ENCODE data around the gene DNAH9.

DNAH9 gene

GRCh38 chr17:11840831-11841230 lies 242.6 kb downstream of the DNAH9 start:
- DNase-seq (ENCODE audit: low read depth), result no peak

DNA sequence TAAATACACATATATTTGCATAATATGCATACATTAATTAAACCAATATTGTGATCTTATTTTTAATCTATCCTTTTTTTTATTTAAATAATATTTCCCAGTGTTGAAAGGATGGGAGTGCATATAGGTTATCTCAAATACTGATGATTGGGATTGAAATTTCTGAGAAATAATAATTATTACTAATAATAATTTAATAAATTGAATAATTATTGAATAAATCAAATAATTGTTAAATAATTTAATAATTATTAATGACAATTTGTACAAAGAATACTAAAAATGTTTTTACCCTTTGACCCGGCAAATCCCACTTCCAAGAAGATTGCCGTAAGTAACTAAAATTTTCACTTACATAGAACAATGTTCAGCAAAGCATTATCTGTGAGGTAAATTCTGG lies 250.1 kb downstream of the DNAH9 start:
- DNase-seq (ENCODE audit: low read depth), result no peak

GRCh38 chr17:11852231-11852630 lies 254.0 kb downstream of the DNAH9 start:
- no peak for DNase-seq (ENCODE audit: low read depth)

GRCh38 chr17:11852912-11853311 lies 254.6 kb downstream of the DNAH9 start:
- no peak for DNase-seq (ENCODE audit: low read depth)

- no peak for DNase-seq (ENCODE audit: low read depth)
These were observed 255.3 kb downstream of the DNAH9 start for GRCh38 chr17:11853321-11854151.

DNA sequence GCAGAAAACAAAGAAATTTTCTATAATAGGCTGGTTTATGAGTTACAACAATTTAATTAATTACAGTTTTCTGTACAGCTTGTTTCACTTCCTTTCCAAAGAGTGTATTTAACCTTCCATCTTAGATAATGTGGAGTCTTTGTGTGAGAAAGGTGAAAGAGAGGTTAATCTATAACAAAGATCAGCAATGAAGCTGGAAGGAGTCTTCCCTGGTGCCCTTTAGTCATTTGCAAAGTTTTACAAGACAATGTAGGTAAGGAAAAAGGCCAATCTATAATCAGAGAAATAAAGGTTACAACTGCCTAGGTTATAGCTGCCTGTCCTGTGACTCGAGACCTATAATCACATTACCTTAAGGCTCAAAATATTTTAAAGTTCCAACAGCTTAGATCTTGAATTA lies 257.0 kb downstream of the DNAH9 start:
- no peak for DNase-seq (ENCODE audit: low read depth)

- no peak for DNase-seq (ENCODE audit: low read depth)
These were observed 258.7 kb downstream of the DNAH9 start for GRCh38 chr17:11857006-11857405.

GRCh38 chr17:11869680-11870394 lies 271.6 kb downstream of the DNAH9 start:
- no peak for DNase-seq (ENCODE audit: low read depth)

- DNase-seq (ENCODE audit: low read depth), result no peak
These were observed 273.5 kb downstream of the DNAH9 start for GRCh38 chr17:11871773-11872172.

- no peak for DNase-seq (ENCODE audit: low read depth)
These were observed 276.5 kb downstream of the DNAH9 start for GRCh38 chr17:11874756-11875155.

DNA sequence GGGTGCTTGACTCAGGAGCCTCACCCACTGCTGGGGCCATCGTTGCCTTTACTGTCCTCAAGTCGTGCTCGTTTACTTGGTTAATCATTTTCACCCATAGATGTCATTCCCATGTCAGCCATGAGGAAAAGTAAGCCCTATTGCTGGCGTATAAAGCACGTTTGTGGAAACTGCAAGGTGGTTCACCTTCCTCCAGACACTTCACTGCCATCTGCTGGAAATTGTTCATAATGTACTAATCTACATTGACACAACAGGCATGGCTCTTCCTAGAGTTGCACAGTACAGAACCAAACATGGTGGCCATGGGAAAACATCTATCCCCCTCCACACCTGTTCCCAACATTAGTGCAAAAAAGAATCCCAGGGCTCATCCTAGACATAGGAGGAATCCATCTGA lies 282.4 kb downstream of the DNAH9 start:
- DNase-seq (ENCODE audit: low read depth), result no peak

DNA sequence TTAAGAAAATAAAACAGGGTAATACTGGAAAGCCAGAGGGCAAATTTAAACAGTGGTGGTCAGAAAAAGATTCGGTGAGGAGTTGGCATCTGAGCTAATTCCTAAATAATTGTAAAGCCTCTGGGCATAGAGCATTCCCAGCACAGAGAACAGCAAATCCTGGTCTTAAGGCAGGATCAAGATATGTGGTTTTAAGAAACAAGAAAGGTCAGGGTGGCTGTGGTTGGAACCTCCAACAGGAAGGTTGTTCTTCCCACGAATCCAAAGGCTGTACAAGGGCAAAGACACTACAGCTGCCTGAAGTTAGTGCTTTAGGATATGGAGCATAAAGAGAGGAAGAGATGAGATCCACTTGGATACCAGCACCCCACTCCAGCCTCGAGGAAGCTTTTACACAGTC lies 284.4 kb downstream of the DNAH9 start:
- no peak for DNase-seq (ENCODE audit: low read depth)

DNA sequence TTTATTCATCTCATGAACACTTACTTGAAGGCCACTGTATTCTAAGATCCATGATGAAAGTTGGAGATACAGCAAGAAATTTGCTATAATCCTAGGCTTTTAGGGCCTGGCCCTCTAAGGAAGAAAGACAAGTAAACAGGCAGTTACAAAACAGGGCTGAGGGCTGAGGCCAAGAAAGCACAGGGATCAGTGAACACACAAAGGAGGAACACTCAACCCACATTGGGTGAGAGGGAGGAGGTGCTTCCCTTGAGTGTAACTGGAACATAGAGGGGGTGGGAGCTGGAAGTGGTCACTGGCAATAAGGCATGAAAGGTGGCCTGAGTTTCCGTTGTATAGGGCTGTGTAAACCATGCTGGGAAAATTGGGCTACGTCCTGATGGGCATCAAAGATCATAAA lies 286.8 kb downstream of the DNAH9 start:
- no peak for DNase-seq (ENCODE audit: low read depth)

- no peak for DNase-seq (ENCODE audit: low read depth)
These were observed 291.0 kb downstream of the DNAH9 start for GRCh38 chr17:11889266-11889665.

- no peak for DNase-seq (ENCODE audit: low read depth)
These were observed 295.6 kb downstream of the DNAH9 start for GRCh38 chr17:11893862-11894261.

DNA sequence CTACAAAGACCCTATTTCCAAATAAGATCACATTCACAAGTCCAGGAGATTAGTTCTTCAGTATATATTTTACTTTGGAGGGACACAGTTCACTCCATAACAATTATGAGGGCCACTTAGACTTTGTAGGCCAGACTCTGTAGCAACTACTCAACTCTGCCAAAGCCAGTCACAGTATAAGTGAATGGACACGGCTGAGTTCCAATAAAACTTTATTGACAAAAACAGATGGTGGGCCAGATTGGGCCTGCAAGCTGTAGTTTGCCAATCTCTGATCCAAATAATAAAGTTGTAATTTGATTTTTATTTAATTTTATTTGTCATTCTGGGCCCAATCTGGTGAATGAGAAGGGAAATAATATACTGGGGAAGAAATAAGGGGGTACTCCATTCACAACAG lies 297.9 kb downstream of the DNAH9 start:
- DNase-seq (ENCODE audit: low read depth), result no peak

DNA sequence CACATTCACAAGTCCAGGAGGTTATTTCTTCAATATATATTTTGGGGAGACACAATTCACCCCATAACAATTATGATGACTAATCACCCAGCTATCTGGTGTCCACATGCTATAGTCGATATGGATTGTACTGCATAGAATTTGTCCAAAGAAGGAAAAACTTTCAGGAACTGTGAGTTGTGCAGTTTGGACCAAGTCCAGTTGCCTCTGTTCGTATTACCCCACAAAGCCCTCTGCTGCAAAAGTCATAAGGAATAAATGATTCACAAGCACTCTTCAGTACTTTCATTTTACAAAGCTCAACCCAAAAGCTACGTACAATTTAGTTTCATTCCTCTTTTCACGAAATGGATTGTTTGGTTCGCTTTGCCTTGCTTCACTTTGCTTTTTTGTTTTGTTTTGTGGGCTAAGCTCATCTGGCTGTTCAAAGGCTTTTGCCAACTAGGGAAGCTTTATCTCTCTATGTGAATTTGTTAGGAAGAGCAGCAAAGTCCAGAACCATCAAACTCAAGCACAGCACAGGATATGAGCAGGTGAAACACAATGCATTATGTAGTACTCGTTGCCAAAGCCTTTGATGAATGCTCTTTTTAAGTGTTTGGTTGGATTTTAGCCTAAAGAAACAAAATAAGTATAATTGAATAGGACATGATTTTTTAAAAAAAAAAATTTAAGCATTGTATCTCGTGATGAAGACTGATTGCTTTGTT lies 300.4 kb downstream of the DNAH9 start:
- DNase-seq (ENCODE audit: low read depth), result no peak

GRCh38 chr17:11899537-11899942 lies 301.3 kb downstream of the DNAH9 start:
- DNase-seq (ENCODE audit: low read depth), result no peak

DNA sequence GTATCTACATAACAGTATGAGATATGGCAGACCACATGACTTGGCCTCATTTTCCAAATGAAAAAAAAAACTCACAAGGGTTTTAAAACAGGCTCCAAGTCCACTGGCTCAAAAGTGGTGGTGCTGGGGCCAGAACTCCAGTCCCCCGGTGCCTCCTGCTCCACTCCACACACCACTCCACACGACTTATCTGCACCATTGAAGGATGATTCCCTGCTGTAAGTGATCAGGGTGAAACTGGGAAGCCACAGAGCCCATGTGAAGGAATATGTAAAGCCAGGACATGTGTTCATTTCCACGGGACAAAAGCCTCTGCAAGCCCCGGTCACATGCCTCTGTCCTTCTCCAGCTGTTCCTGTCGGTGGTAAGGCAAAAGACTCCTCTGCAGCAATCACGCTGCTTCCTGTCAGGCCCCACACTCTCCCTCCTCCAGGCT lies 301.8 kb downstream of the DNAH9 start:
- DNase-seq (ENCODE audit: low read depth), result no peak

- DNase-seq (ENCODE audit: low read depth), result no peak
These were observed 302.4 kb downstream of the DNAH9 start for GRCh38 chr17:11900655-11901054.

- DNase-seq (ENCODE audit: low read depth), result no peak
These were observed 303.7 kb downstream of the DNAH9 start for GRCh38 chr17:11901931-11902330.

- DNase-seq (ENCODE audit: low read depth), result no peak
These were observed 310.5 kb downstream of the DNAH9 start for GRCh38 chr17:11908711-11909146.

DNA sequence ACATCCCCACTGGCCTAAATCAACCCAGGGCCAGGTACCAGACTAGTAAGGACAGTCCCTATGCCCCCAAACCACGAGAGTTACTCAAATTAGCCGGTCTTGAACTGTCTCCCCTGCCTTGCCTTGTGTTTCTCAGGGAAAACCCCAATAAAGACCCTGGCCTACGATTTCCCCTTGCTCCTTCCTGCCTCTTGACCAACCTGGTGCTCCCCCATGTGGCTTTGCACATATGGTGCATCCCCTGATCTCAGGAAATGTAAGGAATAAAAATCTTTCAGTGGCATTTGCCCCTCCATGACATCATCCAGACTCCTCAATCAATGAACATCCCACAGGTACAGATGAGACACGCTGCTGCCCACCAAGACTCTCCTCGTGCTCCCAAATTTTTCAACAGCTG lies 311.1 kb downstream of the DNAH9 start:
- DNase-seq (ENCODE audit: low read depth), result no peak

All from activated T-cell treated with anti-CD3 and anti-CD28 coated beads for 24 hours (primary cell).